Activated CD4-positive, alpha-beta T cell treated with anti-CD3 and anti-CD28 coated beads, Interleukin-2, amount 10 ng/mL, durations not matched to agents 7 days and 5 days (primary cell): ENCODE measurements around the gene CAMK2D. TPM values are rescaled to one million over a fixed set of nuclear protein-coding genes. Genes with fewer than 3 reads are reported as not detected.
"Not testable (repeated sequence)": the region's sequence is repeated elsewhere in the genome, so short reads cannot be mapped to it uniquely, and the experiment has no call there.

Source experiments
- CTCF ChIA-PET: fragments of 350-600 bp; sonication (Branson Sonifier 250); formaldehyde crosslinking; loops from one replicate; lab custom pipeline; 2021; ENCODE audit warnings: antibody characterized with exemption; lab: Charles Lee
- POLR2A ChIA-PET: fragments of 350-600 bp; sonication (Branson Sonifier 250); formaldehyde crosslinking; loops from one replicate; lab custom pipeline; 2021; ENCODE audit warnings: antibody characterized with exemption; lab: Charles Lee
- DNase-seq: peaks from one replicate; pipeline ENCODE4 v3.0.0-alpha.2; 2020
- H3K27ac Mint-ChIP-seq: one replicate; pipeline ENCODE4 v1.8.0; 2021; ENCODE audit warnings: mild to moderate bottlenecking, moderate library complexity, mixed read lengths
- H3K27me3 Mint-ChIP-seq: one replicate; pipeline ENCODE4 v1.8.0; 2021; ENCODE audit warnings: mixed read lengths
- H3K36me3 Mint-ChIP-seq: one replicate; pipeline ENCODE4 v1.8.0; 2021; ENCODE audit warnings: low read depth, mixed read lengths
- H3K4me1 Mint-ChIP-seq: one replicate; pipeline ENCODE4 v1.8.0; 2021; ENCODE audit warnings: mixed read lengths
- H3K4me3 Mint-ChIP-seq: one replicate; pipeline ENCODE4 v1.8.0; 2021; ENCODE audit warnings: mild to moderate bottlenecking, moderate library complexity, mixed read lengths
- H3K9me3 Mint-ChIP-seq: one replicate; pipeline ENCODE4 v1.8.0; 2021; ENCODE audit warnings: mixed read lengths
- total RNA-seq, 2 experiments: library from RNA; stranded (reverse); gene quantifications; one replicate each; pipeline ENCODE4 v1.2.3, GENCODE V29; 2021

CAMK2D gene
- total RNA-seq, 2 experiments from 2014 or later = 37.8 to 38.5 TPM

- H3K27ac Mint-ChIP-seq = no peak overlapping the region
- H3K4me3 Mint-ChIP-seq = no peak overlapping the region
- no peaks in the 10 kb centered on the region for H3K27me3 Mint-ChIP-seq
- POLR2A ChIA-PET = no interaction called here
- H3K4me1 Mint-ChIP-seq = peaks cover 7% of the 10 kb centered on the region
- no peak for DNase-seq
- peaks cover 5% of the 10 kb centered on the region for H3K9me3 Mint-ChIP-seq
- CTCF ChIA-PET = interaction anchor here (1.6 kb wide), 1 partner anchor 10 kb away, joined by 3 read pairs; no protein-coding TSS in a partner anchor
- H3K36me3 Mint-ChIP-seq = no peaks in the 10 kb centered on the region
Measured at GRCh38 chr4:113776679-113777078, 15.1 kb upstream of the CAMK2D start.

- Mint-ChIP-seq H3K9me3 (peaks cover 5% of the 10 kb centered on the region), H3K27ac (no peak overlapping the region), H3K27me3 (no peaks in the 10 kb centered on the region), H3K36me3 (no peaks in the 10 kb centered on the region), H3K4me1 (peaks cover 7% of the 10 kb centered on the region), H3K4me3 (no peak overlapping the region)
- no peak for DNase-seq
- CTCF ChIA-PET = interaction anchor here (0.9 to 1.6 kb wide), 3 partner anchors 8 to 228 kb away, joined by 3 to 7 read pairs (median 3); no protein-coding TSS in a partner anchor
- POLR2A ChIA-PET = no interaction called here
Measured at GRCh38 chr4:113776016-113776415, 14.5 kb upstream of the CAMK2D start.

DNA sequence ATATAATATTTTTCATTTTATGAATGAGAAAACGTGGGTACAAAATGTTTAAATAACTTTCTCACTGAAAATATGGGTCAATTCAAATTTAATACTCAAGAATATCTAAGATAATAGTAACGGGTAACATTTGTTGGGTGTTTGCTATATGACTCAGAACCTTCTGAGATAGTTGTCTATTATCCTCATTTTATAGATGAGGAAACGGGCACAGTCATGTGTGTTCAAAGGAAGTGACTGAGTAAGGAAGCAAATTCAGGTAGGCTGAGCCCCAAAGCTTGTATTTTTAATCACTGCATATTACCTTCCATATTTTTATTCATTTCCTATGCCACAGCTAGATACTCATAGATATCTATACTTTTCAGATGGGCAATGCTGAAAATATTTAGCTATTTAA lies 12.2 kb upstream of the CAMK2D start:
- no peak overlapping the region for H3K27ac Mint-ChIP-seq
- peaks cover 12% of the 10 kb centered on the region for H3K4me1 Mint-ChIP-seq
- H3K27me3 Mint-ChIP-seq = no peaks in the 10 kb centered on the region
- no peaks in the 10 kb centered on the region for H3K36me3 Mint-ChIP-seq
- no peak overlapping the region for H3K4me3 Mint-ChIP-seq
- CTCF ChIA-PET = interaction anchor here (1.5 kb wide), 1 partner anchor 10 kb away, joined by 4 read pairs; no protein-coding TSS in a partner anchor
- H3K9me3 Mint-ChIP-seq = peaks cover 5% of the 10 kb centered on the region
- POLR2A ChIA-PET = no interaction called here
- DNase-seq = no peak

GRCh38 chr4:113773014-113773413 lies 11.5 kb upstream of the CAMK2D start:
- Mint-ChIP-seq H3K4me1 (peaks cover 12% of the 10 kb centered on the region), H3K36me3 (no peaks in the 10 kb centered on the region), H3K9me3 (peaks cover 5% of the 10 kb centered on the region), H3K4me3 (no peak overlapping the region), H3K27me3 (no peaks in the 10 kb centered on the region), H3K27ac (no peak overlapping the region)
- peak; percentile 11 for DNase-seq
- POLR2A ChIA-PET = no interaction called here
- CTCF ChIA-PET = interaction anchor here (1.5 kb wide), 1 partner anchor 11 kb away, joined by 4 read pairs; no protein-coding TSS in a partner anchor

DNA sequence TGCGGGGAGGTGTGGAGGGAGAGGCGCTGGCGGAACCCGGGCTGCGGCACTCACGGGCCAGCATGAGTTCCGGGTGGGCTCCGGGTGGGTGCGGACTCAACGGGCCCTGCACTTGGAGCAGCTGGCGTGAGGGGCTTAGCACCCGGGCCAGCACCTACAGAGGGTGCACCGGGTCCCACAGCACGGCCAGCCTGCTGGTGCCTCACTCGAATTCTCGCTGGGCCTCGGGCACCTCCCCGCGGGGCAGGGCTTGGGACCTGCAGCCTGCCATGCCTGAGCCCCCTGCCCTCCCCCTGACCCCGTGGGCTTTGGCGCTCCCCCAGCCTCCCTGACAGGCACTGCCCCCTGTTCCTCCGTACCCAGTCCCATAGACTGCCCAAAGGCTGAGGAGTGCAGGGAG lies 10.8 kb upstream of the CAMK2D start:
- ChIA-PET POLR2A (no interaction called here), CTCF (interaction anchor here (1.1 to 1.5 kb wide), 2 partner anchors 12 to 225 kb away, joined by 3 to 4 read pairs; no protein-coding TSS in a partner anchor)
- Mint-ChIP-seq H3K27ac (no peak overlapping the region), H3K36me3 (no peaks in the 10 kb centered on the region), H3K27me3 (no peaks in the 10 kb centered on the region), H3K9me3 (peaks cover 5% of the 10 kb centered on the region), H3K4me3 (no peak overlapping the region), H3K4me1 (peaks cover 17% of the 10 kb centered on the region)
- DNase-seq = no peak

DNA sequence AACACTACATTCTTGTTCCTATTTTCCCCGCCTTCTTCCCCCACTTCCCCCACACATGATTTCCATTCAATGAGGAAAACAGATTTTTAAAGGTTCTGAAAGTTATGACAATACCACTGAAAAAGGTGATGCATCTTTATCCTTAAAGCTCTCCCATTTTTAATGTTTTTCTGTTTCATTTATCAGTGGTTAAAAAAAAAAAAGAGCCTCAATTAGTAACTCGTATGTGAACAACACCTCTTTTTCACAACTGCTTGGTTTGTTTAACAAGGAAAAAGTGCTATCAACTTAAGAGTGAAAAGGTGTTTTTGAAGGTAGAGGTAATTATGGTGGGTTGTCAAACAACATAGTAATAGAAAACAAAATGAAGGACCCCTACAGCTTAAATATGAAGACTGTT lies 8.2 kb upstream of the CAMK2D start:
- no peak overlapping the region for H3K27ac Mint-ChIP-seq
- no peak overlapping the region for H3K4me3 Mint-ChIP-seq
- POLR2A ChIA-PET = no interaction called here
- no peaks in the 10 kb centered on the region for H3K36me3 Mint-ChIP-seq
- no peaks in the 10 kb centered on the region for H3K27me3 Mint-ChIP-seq
- CTCF ChIA-PET = interaction anchor here (0.8 kb wide), 1 partner anchor 223 kb away, joined by 3 read pairs; no protein-coding TSS in a partner anchor
- H3K4me1 Mint-ChIP-seq = peaks cover 26% of the 10 kb centered on the region
- no peak for DNase-seq
- H3K9me3 Mint-ChIP-seq = peaks cover 5% of the 10 kb centered on the region

GRCh38 chr4:113768952-113769351 lies 7.4 kb upstream of the CAMK2D start:
- Mint-ChIP-seq H3K36me3 (no peaks in the 10 kb centered on the region), H3K9me3 (peaks cover 5% of the 10 kb centered on the region), H3K4me1 (peaks cover 26% of the 10 kb centered on the region), H3K27ac (no peak overlapping the region), H3K27me3 (no peaks in the 10 kb centered on the region), H3K4me3 (no peak overlapping the region)
- DNase-seq = no peak
- CTCF ChIA-PET = interaction anchor here (1.0 kb wide), 1 partner anchor 10 kb away, joined by 3 read pairs; no protein-coding TSS in a partner anchor
- POLR2A ChIA-PET = no interaction called here

DNA sequence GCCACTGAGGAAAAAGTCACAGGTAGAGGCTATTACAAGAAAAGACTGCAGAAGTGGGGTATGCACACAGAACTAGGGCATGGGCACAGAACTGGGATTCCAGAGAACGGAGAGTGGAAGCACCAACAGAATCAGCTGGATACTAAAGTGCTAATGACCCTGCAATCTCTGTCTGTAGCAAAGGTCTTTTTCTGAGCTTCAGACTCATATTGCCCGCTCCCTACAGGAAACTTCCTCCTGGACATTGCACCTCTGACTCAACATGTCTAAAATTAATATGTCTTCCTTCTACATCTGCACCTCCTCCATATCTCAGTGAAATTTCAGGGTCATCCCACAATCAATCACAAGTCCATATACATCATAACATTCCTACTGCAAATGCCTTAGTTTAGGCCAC lies 5.3 kb upstream of the CAMK2D start:
- no peak overlapping the region for H3K27ac Mint-ChIP-seq
- DNase-seq = no peak

GRCh38 chr4:113764720-113765264 lies 3.3 kb upstream of the CAMK2D start:
- Mint-ChIP-seq H3K27me3 (no peaks in the 10 kb centered on the region), H3K27ac (no peak overlapping the region), H3K9me3 (no peaks in the 10 kb centered on the region), H3K4me3 (no peak overlapping the region), H3K36me3 (peaks cover 6% of the 10 kb centered on the region), H3K4me1 (peaks cover 25% of the 10 kb centered on the region)
- POLR2A ChIA-PET = no interaction called here
- no peak for DNase-seq
- CTCF ChIA-PET = interaction anchor here (0.6 kb wide), 1 partner anchor 109 kb away, joined by 6 read pairs; no protein-coding TSS in a partner anchor

More for the DNA sequence above, 5.3 kb upstream of the CAMK2D start:
- Mint-ChIP-seq H3K9me3 (no peaks in the 10 kb centered on the region), H3K36me3 (no peaks in the 10 kb centered on the region), H3K4me1 (peaks cover 28% of the 10 kb centered on the region), H3K27me3 (no peaks in the 10 kb centered on the region), H3K4me3 (no peak overlapping the region)
- ChIA-PET POLR2A (no interaction called here), CTCF (no interaction called here)

DNA sequence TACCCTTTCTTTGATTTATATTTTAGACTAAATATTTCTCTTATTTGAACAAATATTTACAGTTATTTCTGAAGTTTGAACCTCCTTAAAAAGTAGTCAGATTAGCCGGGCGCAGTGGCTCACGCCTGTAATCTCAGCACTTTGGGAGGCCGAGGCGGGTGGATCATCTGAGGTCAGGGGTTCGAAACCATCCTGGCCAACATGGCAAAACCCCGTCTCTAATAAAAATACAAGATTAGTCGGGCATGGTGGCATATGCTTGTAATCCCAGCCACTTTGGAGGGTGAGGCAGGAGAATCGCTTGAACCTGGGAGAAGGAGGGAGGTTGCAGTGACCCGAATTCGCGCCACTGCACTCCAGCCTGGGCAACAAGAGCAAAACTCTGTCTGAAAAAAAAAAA lies 2.4 kb upstream of the CAMK2D start:
- H3K4me3 Mint-ChIP-seq, H3K9me3 Mint-ChIP-seq, H3K36me3 Mint-ChIP-seq, DNase-seq, H3K27me3 Mint-ChIP-seq, POLR2A ChIA-PET: not testable (repeated sequence)
- peaks cover 23% of the 10 kb centered on the region for H3K4me1 Mint-ChIP-seq
- H3K27ac Mint-ChIP-seq = peak overlapping the region; percentile 28
- CTCF ChIA-PET = interaction anchor here (0.6 kb wide), 1 partner anchor 108 kb away, joined by 6 read pairs; no protein-coding TSS in a partner anchor

DNA sequence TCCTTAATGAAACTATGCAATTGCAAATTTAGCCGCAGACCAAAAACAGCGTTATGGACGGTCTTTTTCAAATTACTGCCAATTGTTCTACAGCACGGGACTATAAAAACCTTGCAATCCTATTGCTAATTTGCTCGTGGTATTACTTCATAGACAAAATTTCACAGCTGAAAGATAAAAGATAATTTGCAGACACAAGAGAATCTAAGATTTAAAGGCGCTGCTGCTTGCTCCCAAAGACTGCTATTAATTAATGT lies 1.4 kb upstream of the CAMK2D start:
- Mint-ChIP-seq H3K4me1 (peaks cover 32% of the 10 kb centered on the region), H3K9me3 (no peaks in the 10 kb centered on the region)
- CTCF ChIA-PET = interaction anchor here (0.5 to 1.3 kb wide), 2 partner anchors 182 to 215 kb away, joined by 3 read pairs; no protein-coding TSS in a partner anchor

GRCh38 chr4:113762186-113763028 lies 869 bp upstream of the CAMK2D start:
- Mint-ChIP-seq H3K27ac (peak overlapping the region; percentile 99), H3K27me3 (no peaks in the 10 kb centered on the region), H3K4me1 (peaks cover 33% of the 10 kb centered on the region), H3K36me3 (peaks cover 20% of the 10 kb centered on the region), H3K4me3 (peak overlapping the region; percentile 99), H3K9me3 (no peaks in the 10 kb centered on the region)
- DNase-seq = peak; percentile 100
- POLR2A ChIA-PET = interaction anchor here (0.6 kb wide), 1 partner anchor 9 kb away, joined by 3 read pairs; no protein-coding TSS in a partner anchor
- CTCF ChIA-PET = interaction anchor here (0.5 to 1.3 kb wide), 2 partner anchors 182 to 215 kb away, joined by 3 read pairs; no protein-coding TSS in a partner anchor

More for the DNA sequence above, 1.4 kb upstream of the CAMK2D start:
- Mint-ChIP-seq H3K36me3 (peaks cover 15% of the 10 kb centered on the region), H3K27ac (peak overlapping the region; percentile 99), H3K4me3 (peak overlapping the region; percentile 99), H3K27me3 (no peaks in the 10 kb centered on the region)
- POLR2A ChIA-PET = no interaction called here
- DNase-seq = no peak
